Left lung (tissue), 10 donors: ENCODE measurements around the gene WDR83. TPM values are rescaled to one million over a fixed set of nuclear protein-coding genes. Genes with fewer than 3 reads are reported as not detected.
A peak's percentile ranks its signal among the peaks of the same experiment; 100 is the strongest.

Experiments
- ATAC-seq: fragments of 200-7000 bp; cut with Tn5 transposase; one replicate; pipeline ENCODE4 v1.9.1; 2020; ENCODE audit warnings: moderate library complexity
- DNase-seq, 4 donors: peaks; one replicate each; pipeline ENCODE4 v3.0.0-alpha.2; 2013 to 2020
- H3K27ac ChIP-seq, 2 donors: fragments of 200-600 bp; sonication (generic) in 1 of 2; one replicate each; pipeline versions ENCODE4 v1.5.0 to v1.8.0; 2020 to 2021
- H3K27me3 ChIP-seq, 2 donors: fragments of 200-600 bp; sonication (generic) in 1 of 2; one replicate each; pipeline versions ENCODE4 v1.5.0 to v1.8.0; 2020 to 2021
- H3K36me3 ChIP-seq, 2 donors: fragments of 200-600 bp; sonication (generic) in 1 of 2; one replicate each; pipeline versions ENCODE4 v1.5.0 to v1.8.0; 2020 to 2021
- H3K4me1 ChIP-seq, 2 donors: fragments of 200-600 bp; one replicate each; pipeline ENCODE4 v1.8.0; 2021
- H3K4me3 ChIP-seq, 2 donors: fragments of 200-600 bp; sonication (generic) in 1 of 2; one replicate each; pipeline versions ENCODE4 v1.5.0 to v1.8.0; 2020 to 2021; ENCODE audit warnings: mild to moderate bottlenecking in 1 of 2
- H3K9me3 ChIP-seq, 2 donors: fragments of 200-600 bp; sonication (generic) in 1 of 2; one replicate each; pipeline versions ENCODE4 v1.5.0 to v1.8.0; 2020 to 2021
- intact Hi-C, 2 donors: fragments of 100-400 bp; cut with DNase I; formaldehyde crosslinking; loops; one replicate each; pipeline versions ENCODE4 v1.11.2 to v1.14.2; 2022
- polyA plus RNA-seq, 6 donors: library from polyadenylated mRNA; unstranded; fragments of 120-200 nt; gene quantifications; one replicate each; pipeline ENCODE4 v1.2.1, GENCODE V29; 2013; ENCODE audit not compliant: insufficient read length in 6 of 6
- total RNA-seq, 2 donors: library from RNA; stranded (reverse); fragmentation: NEBNext Ultra II Directional; extraction: Animal tissue kit (Norgen Biotek cat#: 25700); gene quantifications; one replicate each; pipeline ENCODE4 v1.2.1, GENCODE V29; 2021
- TF ChIP-seq, protein P1 (sequence below), 2 donors: fragments of 200-600 bp; sonication (generic) in 1 of 2; IDR thresholded peaks; one replicate each; pipeline versions ENCODE4 v1.5.0 to v1.8.0; 2021; ENCODE audit warnings: antibody characterized with exemption in 2 of 2
- donor health status: DM: no; HTN: yes; CAD: no.
- donor health status: DM: no; HTN: no; CAD: no.

Gene WDR83
- total and polyA plus RNA-seq, 8 donors: 9.0 to 27.1 (median 22.8) TPM

DNA sequence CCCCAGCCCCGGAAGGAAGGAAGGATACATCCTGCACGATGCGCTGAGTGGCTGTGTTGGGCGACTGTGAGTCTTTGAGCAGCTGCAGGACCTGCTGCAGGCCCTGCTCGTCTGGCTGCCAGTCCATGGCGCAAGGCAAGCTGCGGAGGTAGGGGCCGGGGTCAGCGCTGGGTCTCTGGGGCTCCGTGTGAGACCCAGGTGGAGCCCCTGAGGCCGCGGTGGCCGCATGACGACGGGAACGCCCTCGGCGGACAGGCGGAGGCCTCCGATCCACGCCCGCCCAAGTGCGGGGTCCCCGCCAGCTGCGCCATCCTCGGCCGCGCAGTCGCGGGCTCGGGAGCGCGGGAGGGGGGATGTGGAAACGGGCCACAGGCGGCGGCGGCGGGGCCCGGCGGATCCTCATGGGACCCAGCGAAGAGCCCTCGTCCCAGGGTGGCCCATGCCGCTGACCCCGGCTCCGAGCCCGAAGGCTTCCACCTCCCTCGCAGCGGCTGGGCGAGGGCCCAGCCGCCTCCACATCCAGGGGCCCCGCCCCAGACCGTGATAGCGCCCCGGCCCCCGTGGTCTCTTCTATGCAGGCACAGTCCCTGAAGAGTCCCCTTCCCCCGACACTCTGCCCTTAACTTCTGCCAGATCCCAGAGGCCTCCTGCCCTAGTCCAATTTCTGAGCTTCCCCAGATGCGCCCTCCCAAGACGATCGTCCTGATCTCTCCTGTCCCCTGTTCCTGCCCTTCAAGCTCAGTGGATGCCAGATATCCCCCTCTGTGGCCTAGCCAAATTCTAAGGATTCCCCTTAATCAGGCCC lies 54.4 kb downstream of the WDR83 start:
- Histone ChIP-seq H3K4me1 (peaks cover 11 to 40% of the 10 kb centered on the region in 2 donors), H3K27me3 (no peaks in the 10 kb centered on the region), H3K27ac (peak overlapping the region; percentile 79 to 89), H3K36me3 (peaks cover 0 to 31% of the 10 kb centered on the region in 2 donors), H3K4me3 (peak overlapping the region; percentile 44 to 63), H3K9me3 (no peaks in the 10 kb centered on the region)
- intact Hi-C loops: no loop called here
- peak; percentile 11 for ATAC-seq
- TF ChIP-seq, protein P1, sequence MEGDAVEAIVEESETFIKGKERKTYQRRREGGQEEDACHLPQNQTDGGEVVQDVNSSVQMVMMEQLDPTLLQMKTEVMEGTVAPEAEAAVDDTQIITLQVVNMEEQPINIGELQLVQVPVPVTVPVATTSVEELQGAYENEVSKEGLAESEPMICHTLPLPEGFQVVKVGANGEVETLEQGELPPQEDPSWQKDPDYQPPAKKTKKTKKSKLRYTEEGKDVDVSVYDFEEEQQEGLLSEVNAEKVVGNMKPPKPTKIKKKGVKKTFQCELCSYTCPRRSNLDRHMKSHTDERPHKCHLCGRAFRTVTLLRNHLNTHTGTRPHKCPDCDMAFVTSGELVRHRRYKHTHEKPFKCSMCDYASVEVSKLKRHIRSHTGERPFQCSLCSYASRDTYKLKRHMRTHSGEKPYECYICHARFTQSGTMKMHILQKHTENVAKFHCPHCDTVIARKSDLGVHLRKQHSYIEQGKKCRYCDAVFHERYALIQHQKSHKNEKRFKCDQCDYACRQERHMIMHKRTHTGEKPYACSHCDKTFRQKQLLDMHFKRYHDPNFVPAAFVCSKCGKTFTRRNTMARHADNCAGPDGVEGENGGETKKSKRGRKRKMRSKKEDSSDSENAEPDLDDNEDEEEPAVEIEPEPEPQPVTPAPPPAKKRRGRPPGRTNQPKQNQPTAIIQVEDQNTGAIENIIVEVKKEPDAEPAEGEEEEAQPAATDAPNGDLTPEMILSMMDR (IDR thresholded peaks at IDR 0.05): no peak
- DNase-seq: peak in 2 of 4 donors; percentile 13 to 83

DNA sequence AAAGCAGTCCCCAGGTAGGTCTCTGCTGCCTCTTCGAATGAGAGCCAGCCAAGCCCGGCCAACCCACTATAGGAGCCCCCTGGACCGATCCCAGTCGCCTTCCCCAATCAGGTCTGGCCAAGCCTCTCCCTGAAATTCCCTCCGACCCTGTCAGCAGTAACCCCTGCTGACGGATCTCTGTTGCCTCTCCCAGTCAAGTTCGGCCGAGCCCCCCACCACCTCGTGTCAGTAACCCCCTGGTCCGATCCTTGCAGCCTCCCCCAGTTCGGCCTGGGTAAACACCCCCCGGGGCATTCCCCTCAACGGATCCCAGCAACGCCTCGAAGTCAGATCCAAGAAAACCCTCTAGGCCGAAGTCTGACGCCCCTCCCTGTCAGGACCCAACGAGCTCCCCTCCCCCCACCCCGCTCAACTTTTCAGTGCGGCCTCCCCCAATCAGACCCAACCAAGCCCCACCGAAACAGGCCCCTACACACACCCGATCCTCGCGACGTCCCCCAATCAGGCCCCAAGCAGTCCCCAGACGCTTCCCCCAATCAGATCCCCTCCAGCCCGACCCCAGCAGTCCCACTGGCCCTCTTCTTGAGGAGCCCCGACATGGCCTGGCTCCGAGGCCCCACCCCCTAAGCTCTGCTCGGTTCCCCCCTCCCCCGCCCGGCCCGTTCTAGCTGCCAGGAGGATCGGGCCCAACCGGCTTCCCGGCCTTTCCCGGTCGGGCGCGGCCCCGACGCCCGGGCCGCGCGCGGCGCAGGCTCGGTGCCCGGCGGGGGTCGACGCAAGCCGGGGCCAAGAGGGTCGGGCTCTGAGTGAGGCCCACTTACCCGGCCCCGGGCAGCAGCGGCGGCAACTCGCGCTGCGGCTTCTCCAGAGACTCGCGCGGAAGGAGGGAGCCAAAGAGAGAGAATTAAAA lies 55.3 kb downstream of the WDR83 start:
- ATAC-seq (peak; percentile 43), DNase-seq (peak; percentile 56 to 87 (median 78))
- no peaks in the 10 kb centered on the region for H3K9me3 ChIP-seq
- intact Hi-C loops: no loop called here
- H3K27me3 ChIP-seq: no peaks in the 10 kb centered on the region
- TF ChIP-seq, protein P1 (IDR thresholded peaks at IDR 0.05): no peak
- peak overlapping the region; percentile 79 to 89 for H3K27ac ChIP-seq
- H3K36me3 ChIP-seq: peaks cover 0 to 23% of the 10 kb centered on the region in 2 donors
- H3K4me3 ChIP-seq: peak overlapping the region; percentile 44 to 63
- peaks cover 11 to 40% of the 10 kb centered on the region in 2 donors for H3K4me1 ChIP-seq

DNA sequence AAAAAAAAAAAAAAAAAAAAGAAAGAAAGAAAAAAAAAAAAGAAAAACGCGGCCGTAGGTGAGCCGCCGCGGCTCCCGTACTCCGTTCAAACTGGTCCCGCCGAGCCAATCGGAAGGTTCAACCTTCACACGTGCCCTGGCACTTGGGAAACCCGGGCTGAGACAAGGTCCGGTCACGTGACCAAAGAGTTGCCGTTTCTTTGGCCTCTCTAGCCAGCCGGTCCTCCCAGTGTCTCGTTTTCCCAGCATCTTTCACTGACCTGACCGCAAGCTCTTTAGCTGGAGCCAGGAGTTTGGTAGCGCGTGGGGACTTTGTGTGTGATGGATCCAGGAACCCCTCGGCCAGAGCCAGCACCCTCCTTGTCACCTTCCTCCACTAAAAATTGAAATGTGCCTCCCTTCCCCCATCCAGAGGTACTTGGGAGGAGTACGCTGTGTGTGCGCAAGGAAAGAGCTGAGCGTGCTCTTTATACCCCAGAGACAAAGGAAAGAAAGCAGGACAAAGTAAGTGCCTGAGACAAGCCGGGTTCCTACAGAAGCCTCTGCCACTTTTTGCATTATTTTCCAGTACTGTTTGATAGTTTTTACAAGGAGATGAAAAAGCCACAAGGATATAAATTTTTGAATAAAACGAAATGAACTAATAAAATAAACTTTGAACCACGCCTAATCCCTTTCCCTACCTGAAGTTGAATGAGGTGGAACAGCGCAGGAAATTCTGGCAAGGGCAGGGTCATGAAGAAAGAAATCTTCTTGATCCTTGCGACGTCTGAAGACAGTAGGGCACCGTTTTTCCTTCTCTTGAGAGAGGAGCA lies 56.2 kb downstream of the WDR83 start:
- intact Hi-C loops: no loop called here
- H3K27ac ChIP-seq: peak overlapping the region; percentile 79 to 89
- TF ChIP-seq, protein P1 (IDR thresholded peaks at IDR 0.05): no peak
- peaks cover 11 to 40% of the 10 kb centered on the region in 2 donors for H3K4me1 ChIP-seq
- H3K9me3 ChIP-seq: no peaks in the 10 kb centered on the region
- peaks cover 0 to 17% of the 10 kb centered on the region in 2 donors for H3K36me3 ChIP-seq
- no peaks in the 10 kb centered on the region for H3K27me3 ChIP-seq
- ATAC-seq: peak; percentile 91
- H3K4me3 ChIP-seq: peak overlapping the region; percentile 44 to 63
- DNase-seq: peak; percentile 94 to 99 (median 97)

DNA sequence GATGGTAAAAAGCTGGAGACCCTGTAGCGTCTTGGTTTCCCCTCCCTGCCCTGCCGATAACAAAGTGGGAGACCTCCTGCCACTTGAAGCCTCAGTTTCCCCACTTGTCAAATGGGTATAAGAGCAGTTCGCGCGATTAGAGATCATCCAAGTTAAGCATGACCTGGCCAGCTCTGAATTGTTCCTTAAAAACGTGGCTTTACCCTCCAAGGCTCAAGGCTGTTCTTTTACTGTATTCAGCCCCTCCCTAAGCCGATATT lies 56.7 kb downstream of the WDR83 start:
- Histone ChIP-seq H3K4me3 (peak overlapping the region; percentile 44 to 63), H3K9me3 (no peaks in the 10 kb centered on the region), H3K27ac (peak overlapping the region; percentile 79 to 89), H3K27me3 (no peaks in the 10 kb centered on the region), H3K4me1 (peaks cover 11 to 40% of the 10 kb centered on the region in 2 donors), H3K36me3 (peaks cover 0 to 17% of the 10 kb centered on the region in 2 donors)
- DNase-seq (no peak), ATAC-seq (peak; percentile 1)
- intact Hi-C loops: no loop called here
- TF ChIP-seq, protein P1 (IDR thresholded peaks at IDR 0.05): no peak
